ENCODE data around the gene EZH1.
A peak's percentile ranks its signal among the peaks of the same experiment; 100 is the strongest.
"Not testable (repeated sequence)": the region's sequence is repeated elsewhere in the genome, so short reads cannot be mapped to it uniquely, and the experiment has no call there.

The EZH1 gene

GRCh38 chr17:42772945-42773289 lies 28.1 kb upstream of the EZH1 start:
- DNase-seq (ENCODE audit: low read depth in 3 of 3, low spot score in 1 of 3): no peak

DNA sequence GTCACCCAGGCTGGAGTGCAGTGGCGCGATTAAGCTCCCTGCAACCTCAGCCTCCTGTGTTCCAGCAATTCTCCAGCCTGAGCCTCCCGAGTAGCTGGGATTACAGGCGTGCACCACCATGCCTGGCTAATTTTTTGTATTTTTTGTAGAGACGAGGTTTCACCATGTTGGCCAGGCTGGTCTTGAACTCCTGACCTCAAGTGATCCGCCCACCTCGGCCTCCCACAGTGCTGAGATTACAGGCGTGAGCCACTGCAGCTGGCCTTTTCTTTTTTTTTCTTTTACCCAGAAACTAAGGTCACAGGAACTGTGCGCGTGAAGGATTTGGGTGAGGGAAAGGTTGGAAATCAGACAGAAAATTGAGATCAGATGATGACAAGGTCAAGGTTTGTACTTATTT lies 25.1 kb upstream of the EZH1 start:
- not testable (repeated sequence) for DNase-seq (ENCODE audit: low read depth in 3 of 3, low spot score in 1 of 3)

DNA sequence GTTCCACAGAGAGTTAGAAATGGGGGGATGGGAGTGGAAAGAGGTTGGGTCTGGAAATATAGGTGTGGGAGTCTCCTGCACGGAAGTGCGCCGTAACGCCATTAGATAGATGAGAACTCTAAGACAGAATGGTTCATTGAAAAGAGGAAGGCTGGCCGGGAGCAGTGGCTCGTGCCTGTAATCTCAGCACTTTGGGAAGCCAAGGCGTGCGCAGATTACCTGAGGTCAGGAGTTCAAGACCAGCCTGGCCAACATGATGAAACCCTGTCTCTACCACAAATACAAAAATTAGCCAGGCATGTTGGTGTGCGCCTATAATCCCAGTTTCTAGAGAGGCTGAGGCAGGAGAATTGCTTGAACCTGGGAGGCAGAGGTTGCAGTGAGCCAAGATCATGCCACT lies 23.2 kb upstream of the EZH1 start:
- not testable (repeated sequence) for DNase-seq (ENCODE audit: low read depth in 3 of 3, low spot score in 1 of 3)

GRCh38 chr17:42767512-42767911 lies 22.7 kb upstream of the EZH1 start:
- DNase-seq (ENCODE audit: low read depth in 3 of 3, low spot score in 1 of 3): no peak

- DNase-seq (ENCODE audit: low read depth in 3 of 3, low spot score in 1 of 3): no peak
These were observed 21.3 kb upstream of the EZH1 start for GRCh38 chr17:42766124-42766523.

DNA sequence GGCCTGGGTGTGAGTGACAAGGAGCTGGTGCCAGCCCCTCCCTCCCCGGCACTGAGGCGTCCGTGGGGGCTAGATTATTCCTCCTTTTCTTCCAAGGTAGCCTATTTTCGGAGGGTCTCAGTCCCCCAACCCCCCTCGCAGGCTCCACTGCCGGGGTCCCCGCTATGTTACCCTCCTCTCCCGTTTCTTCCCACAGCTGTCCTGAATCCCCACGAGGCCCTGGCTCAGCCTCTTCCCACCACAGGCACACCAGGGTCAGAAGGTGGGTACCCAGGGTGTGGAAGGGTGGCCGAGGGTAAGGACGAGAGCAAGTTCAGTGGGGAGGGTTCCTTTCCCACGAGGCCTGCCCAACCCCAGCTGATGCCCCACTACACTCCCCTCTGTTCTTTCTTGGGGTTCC lies 16.8 kb upstream of the EZH1 start:
- DNase-seq (ENCODE audit: low read depth in 3 of 3, low spot score in 1 of 3): no peak

GRCh38 chr17:42760652-42761581 lies 16.1 kb upstream of the EZH1 start, which contains the start of gene RAMP2:
RAMP2 (plus strand) TSS chr17:42761227; CDS start chr17:42761262, 35 bp downstream.
- DNase-seq (ENCODE audit: low read depth in 3 of 3, low spot score in 1 of 3): no peak

- no peak for DNase-seq (ENCODE audit: low read depth in 3 of 3, low spot score in 1 of 3)
These were observed 15.3 kb upstream of the EZH1 start for GRCh38 chr17:42759982-42760651.

DNA sequence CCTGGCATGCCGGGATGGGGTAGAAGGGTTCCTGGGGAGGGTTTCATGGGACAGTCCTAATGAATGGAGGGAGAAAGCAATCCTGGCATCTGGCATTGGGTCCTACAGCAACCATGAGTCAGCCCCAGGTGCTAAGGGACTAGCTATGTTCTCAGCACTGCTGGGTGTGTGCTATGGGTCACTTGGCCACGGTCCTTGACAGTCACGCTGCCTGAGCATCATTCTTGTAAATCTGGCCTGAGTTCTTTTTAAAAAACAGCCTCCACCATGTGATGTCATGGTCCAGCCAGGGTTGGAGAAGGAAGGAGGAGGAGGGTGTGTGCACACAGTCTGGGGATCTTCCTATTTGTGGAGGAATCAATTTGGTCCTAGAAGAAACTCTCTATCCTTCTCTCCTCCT lies 9.9 kb upstream of the EZH1 start:
- DNase-seq (ENCODE audit: low read depth in 3 of 3, low spot score in 1 of 3): no peak

GRCh38 chr17:42751628-42752027 lies 6.8 kb upstream of the EZH1 start:
- no peak for DNase-seq (ENCODE audit: low read depth in 3 of 3, low spot score in 1 of 3)

DNA sequence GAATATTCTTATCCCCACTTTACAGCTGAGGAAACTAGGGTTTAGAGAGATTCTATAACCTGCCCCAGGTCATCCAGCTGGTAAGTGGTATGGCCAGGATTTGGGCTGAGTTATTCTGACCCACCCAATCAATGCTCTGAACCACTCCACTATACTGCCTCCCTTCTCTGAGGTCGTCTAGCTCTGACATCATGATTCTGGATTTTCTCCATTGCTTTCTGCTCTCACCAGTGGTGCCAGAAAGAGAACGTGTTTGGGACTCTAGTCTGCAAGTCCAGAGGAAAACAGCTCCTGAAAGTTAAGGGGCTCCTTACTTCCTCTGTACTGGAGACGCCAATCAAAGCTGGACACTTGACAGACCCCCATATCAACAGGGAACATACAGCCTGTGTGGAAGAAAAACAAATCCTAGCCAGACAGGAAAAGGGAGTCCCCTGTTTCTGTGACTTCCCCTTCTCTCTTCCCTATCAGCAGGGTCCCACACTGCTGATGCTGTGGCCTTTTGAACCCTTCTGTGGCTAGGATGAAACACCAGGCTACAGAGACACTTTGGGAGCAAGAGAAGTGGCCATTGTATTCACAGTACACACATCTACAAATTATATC lies 6.0 kb upstream of the EZH1 start:
- no peak for DNase-seq (ENCODE audit: low read depth in 3 of 3, low spot score in 1 of 3)

GRCh38 chr17:42748908-42749798 lies 4.3 kb upstream of the EZH1 start:
- DNase-seq (ENCODE audit: low read depth in 3 of 3, low spot score in 1 of 3): no peak

DNA sequence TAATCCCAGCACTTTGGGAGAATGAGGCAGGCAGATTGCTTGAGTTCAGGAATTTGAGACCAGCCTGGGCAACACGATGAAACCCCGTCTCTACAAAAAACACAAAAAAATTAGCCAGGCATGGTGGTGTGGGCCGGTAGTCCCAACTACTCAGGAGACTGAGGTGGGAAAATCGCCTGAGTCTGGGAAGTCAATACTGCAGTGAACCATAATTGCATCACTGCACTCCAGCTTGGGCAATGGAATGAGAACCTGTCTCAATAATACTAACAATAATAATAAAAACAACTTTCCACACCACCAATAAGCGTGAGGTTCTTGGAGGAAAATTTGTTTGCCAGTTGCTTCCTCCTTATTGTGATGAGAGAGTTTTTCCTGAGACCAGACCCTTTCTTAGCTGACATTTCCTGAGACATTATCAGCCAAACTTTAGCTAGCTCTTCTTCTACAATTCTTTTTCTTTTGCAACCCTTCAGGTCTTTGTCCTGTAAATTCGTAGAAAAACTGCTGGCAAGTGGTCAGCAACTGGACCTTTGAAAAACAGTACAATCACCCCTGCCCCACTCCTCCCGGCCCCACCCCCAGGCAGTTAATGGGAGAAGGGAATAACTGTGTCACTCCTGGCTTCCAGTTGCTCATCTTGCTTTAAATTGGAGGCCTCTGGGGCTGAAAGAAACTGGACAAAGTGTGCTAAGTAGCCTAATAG lies 3.5 kb upstream of the EZH1 start:
- DNase-seq (ENCODE audit: low read depth in 3 of 3, low spot score in 1 of 3): no peak

DNA sequence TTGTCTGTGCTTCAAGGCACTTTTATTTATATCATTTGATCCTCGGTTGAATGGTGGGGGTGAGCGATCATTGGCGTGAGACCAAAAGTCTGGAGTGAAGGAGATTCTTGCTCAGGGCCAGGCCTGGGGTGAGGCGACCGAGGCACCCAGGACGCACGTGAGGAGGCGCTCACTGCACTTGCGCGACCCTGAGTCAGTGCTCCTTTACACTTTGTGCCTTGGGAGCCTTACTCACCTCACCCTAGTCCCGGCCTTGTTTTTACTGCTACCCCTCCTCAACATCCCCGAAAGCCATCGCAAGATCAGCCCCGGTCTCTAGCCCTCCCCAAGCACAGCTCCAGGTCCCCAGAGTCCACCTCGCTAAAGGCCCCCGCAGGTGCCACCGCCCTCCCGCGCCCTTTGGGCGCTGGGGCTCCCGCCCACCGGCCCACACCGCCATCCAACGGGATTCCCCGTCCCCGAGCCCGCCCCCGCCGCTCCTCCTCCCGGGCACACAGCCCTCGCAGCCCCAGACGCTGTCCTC lies 496 bp downstream of the EZH1 start:
- peak in 2 of 3 donors; percentile 28 to 62 for DNase-seq (ENCODE audit: low read depth in 3 of 3, low spot score in 1 of 3)

- no peak for DNase-seq (ENCODE audit: low read depth in 3 of 3, low spot score in 1 of 3)
These were observed 1.1 kb downstream of the EZH1 start for GRCh38 chr17:42743595-42744282.

GRCh38 chr17:42742916-42743315 lies 1.9 kb downstream of the EZH1 start:
- DNase-seq (ENCODE audit: low read depth in 3 of 3, low spot score in 1 of 3): not testable (repeated sequence)

DNA sequence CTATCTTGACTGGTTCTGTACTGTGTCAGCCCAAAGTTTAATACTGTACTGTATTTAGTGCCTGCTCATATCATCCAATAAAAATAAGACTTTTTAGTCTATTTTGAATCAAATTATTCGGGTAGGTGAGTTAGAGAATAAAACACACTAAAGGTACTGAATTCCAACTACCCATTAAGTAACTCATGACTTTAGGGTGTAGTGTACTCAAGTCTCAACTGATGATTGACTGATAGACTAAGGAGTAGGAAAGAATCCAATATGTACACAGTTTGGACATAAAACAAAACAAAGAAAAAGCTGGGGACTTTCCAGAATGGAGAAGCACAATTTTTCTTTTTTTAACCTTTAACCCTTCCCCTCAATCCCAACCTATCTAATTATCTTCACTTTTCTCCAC lies 4.1 kb downstream of the EZH1 start:
- no peak for DNase-seq (ENCODE audit: low read depth in 3 of 3, low spot score in 1 of 3)

DNA sequence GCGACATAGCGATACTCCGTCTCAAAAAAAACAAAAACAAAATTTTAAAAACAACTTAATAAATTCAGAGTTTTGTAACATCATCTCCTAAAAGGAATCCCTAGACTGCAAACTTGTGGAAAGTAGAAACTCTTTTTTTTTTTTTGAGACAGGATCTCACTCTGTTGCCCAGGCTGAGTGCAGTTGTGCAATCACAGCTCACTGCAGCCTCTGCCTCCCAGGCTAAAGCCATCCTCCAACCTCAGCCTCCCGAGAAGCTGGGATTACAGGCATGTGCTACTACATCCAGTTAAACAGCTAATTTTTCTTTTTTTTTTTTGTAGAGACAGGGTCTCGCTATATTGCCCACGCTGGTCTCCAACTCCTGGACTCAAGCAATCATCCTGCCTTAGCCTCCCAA lies 19.7 kb downstream of the EZH1 start:
- no peak for DNase-seq (ENCODE audit: low read depth in 3 of 3, low spot score in 1 of 3)

GRCh38 chr17:42723636-42724035 lies 21.2 kb downstream of the EZH1 start:
- no peak for DNase-seq (ENCODE audit: low read depth in 3 of 3, low spot score in 1 of 3)
